HG03175 (cell line): ENCODE results near the gene ZC3H4.
"Not testable (repeated sequence)": the region's sequence is repeated elsewhere in the genome, so short reads cannot be mapped to it uniquely, and the experiment has no call there.

Experiments
- ATAC-seq: cut with Tn5 transposase; IDR thresholded peaks from one replicate; pipeline ENCODE4 v1.9.1; 2021; ENCODE audit warnings: mild to moderate bottlenecking, moderate library complexity; ENCODE audit not compliant: unreplicated experiment

Gene ZC3H4

DNA sequence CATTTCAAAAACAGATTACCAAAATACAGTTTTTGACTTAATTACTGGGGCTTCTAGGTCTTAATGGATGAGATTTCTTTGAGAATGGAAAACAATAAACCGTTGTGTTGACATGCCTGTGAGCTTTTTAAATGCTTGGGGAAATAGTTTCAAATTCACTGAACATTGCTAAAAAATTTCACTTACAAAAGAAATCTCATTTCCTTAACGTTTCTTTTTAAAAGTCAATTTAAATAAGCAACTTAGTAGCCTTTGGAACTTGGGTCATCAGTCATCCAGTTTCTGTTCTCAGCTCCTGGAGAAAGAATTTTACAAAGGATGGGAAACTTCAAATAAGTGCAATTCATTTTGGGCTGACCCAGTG lies 4.4 kb downstream of the ZC3H4 start:
- no peak for ATAC-seq

GRCh38 chr19:47107953-47108746 lies 5.4 kb downstream of the ZC3H4 start:
- no peak for ATAC-seq

GRCh38 chr19:47107202-47107952 lies 6.2 kb downstream of the ZC3H4 start:
- ATAC-seq, result no peak

DNA sequence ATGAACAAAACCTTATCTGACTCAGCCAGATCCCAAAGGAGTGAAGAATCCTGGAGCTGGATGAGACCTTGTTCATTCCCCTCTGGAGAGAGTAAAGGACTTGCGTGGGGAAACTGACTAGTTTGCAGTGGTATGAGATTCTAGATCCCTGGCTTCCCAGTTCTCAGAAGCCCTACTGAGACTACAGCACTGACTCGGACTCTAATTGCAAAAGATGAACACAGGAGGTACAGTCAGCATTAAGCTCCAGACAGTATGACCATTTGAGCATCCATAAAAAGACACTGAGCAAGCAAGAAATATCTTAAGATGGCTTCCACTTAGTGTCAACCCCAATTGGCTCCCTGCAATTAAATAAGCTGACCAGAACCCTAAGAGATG lies 6.8 kb downstream of the ZC3H4 start:
- ATAC-seq, result no peak

- ATAC-seq, result no peak
Observed at GRCh38 chr19:47105874-47106273, 7.7 kb downstream of the ZC3H4 start.

- no peak for ATAC-seq
Observed at GRCh38 chr19:47104680-47105079, 8.9 kb downstream of the ZC3H4 start.

DNA sequence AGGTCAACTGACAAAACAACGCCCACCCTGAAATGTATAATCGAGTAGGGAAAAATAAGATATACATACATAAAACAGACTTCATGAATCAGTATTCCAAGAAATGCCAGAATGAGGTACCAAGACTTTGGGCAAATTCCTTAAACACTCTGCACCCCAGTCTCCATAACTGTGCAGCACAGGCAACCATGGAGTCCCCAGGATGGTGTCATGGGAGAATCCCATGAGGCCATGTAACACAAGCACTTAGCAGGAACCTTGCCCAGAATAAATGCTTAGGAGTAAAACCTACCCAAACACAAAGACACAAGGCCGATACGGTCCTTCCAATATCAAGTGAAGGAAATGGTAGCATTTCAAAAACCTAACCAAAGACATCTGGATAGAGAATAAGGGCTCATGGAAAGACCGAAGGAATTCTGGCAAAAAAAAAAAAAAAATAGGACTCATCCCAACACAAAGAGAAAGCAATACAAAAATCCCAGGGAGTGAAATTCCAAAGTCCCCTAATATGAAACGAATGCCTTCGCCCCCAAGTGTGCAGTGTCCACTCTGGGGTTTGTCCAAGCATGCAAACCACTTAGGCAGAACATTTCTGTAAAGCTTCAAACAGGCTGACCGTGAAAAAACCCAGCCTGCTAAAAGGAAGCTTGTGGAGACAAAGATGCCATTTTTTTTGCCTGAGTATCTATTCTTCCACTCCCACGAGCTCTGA lies 11.1 kb downstream of the ZC3H4 start:
- ATAC-seq, result no peak

- ATAC-seq, result not testable (repeated sequence)
Observed at GRCh38 chr19:47101116-47101515, 12.5 kb downstream of the ZC3H4 start.

GRCh38 chr19:47100290-47100689 lies 13.3 kb downstream of the ZC3H4 start:
- ATAC-seq, result no peak

DNA sequence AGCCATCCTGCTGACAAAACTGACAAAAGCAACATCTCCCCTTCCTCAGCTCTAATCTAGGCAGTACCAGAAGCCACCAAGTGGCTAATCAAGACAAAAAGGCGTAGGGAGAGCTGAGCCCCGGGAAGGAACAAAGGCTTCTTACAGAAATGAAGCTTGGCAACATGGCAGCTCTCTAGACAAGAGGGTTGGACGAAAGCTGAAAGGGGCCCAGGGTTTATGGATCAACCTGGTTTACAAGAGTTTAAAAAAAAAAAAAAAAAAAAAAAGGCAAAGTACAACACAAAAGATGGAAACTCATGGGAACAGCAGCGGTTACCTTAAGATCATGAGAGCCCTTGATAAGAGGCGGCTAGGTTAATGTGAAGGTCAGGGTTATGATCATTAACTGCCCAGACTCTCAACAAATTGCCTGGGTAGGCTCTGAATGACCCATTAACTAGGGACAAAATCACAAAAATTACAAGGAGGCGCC lies 14.0 kb downstream of the ZC3H4 start:
- ATAC-seq, result no peak

DNA sequence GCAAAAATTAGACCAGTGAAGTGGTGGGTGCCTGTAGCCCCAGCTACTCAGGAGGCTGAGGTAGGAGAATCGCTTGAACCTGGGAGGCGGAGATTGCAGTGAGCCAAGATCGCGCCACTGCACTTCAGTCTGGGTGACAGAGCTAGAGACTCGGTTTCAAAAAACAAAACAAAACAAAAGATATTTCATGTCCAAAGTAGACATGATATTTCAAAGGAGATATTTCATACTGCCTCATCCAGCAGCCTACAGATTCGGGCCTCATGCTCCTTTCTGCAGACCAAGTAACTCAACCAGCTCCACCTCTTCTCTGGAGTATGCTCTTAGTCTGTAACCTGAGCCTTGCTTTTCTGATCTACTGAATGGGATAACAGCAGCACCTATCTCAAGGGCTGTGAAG lies 15.0 kb downstream of the ZC3H4 start:
- no peak for ATAC-seq

- ATAC-seq, result no peak
Observed at GRCh38 chr19:47097396-47098201, 16.0 kb downstream of the ZC3H4 start.

- no peak for ATAC-seq
Observed at GRCh38 chr19:47096721-47097120, 16.9 kb downstream of the ZC3H4 start.

DNA sequence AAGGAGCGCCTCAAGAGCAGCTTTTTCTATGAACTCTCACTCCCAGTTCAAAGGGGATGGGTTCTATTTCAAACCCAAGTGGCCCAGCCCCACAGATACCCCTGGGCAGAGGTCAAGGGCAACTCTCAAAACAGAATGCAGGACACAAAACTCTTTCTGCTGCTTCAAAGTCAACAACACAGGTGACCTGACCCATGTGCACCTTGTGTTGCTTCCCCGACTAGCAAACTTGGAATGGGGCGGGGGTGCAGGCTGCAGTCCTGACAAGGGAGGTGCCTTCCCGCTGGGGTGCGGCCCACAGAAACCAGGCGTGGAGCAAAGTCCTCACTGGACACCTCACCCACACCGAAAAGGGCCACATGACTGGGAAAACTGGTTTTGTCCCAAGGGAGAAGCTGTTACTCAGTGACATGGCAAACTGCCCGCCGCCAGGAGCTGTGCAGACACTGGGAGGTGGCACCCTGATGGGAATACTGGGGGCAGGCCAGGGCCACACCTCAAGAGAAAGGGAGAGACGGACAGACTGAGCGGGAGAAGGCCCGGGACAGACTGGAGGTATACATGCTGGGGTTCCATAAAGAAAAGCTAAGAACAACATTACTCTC lies 17.4 kb downstream of the ZC3H4 start:
- no peak for ATAC-seq

DNA sequence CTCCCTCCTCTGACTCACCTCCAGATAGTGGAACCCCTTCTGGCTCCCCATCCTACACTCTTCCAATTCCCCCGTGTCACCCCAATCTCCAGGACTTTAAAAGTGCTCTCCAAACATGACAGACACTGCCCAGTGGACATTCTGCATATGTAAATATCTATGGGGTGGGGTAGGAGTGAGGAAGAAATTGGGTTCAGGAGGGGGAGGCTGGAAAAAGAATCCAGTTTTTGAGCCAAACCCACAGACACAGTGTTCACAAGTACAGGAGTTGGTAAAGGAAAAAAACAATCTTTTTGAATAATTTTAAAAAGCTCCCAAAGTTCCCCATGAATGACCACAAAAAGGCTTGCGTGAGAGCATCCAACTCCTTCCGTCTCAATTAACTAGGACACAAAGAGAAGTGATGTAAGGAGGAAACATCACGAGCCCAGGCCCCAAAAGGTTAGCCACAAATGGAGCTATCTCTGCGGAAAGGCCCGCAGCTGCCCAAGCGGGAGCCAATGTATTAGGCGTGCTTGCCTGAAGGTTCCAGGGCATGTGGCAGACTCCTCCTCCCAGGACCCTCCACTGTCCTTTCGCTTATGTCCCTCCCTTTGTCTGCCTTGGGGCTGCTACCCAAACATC lies 18.0 kb downstream of the ZC3H4 start:
- ATAC-seq, result no peak

GRCh38 chr19:47094557-47095475 lies 18.8 kb downstream of the ZC3H4 start:
- no peak for ATAC-seq

DNA sequence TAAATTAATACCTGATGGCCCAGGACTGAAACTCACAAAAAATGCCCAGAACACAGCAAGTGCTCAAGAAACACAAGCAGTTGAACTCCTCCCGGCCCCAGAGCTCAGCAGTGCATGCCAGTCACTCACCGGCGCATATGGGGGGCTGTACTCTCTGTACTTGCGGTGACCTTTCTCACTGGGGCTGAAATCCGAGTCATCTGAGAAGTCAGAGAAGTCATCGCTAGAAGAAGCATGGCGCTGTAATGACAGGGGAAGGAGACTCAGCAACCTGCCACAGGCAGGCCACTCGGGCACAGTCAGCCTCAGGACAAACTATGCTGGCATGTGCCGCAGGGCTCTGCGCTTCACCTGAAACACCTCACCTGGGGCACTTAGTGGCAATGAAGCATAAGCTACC lies 19.7 kb downstream of the ZC3H4 start:
- peak; percentile 78 for ATAC-seq

DNA sequence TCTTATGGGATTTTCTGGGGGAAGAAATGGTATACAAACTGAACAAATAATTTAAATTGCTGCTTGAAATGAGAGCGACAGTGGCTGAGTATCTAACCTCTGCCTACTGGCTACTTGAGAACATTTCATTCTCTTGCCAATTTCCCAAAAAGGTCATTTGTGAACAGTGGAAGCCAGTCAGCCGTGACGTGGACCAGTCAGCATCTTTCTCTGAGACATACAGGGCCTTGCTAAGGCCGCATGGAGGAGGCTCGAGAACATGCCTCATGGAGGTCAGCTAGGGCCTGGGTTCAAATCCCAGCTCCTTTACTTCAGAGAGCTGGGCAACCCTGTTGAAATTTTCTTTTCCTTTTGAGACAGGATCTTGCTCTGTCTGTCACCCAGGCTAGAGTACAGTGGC lies 20.3 kb downstream of the ZC3H4 start:
- ATAC-seq, result no peak

DNA sequence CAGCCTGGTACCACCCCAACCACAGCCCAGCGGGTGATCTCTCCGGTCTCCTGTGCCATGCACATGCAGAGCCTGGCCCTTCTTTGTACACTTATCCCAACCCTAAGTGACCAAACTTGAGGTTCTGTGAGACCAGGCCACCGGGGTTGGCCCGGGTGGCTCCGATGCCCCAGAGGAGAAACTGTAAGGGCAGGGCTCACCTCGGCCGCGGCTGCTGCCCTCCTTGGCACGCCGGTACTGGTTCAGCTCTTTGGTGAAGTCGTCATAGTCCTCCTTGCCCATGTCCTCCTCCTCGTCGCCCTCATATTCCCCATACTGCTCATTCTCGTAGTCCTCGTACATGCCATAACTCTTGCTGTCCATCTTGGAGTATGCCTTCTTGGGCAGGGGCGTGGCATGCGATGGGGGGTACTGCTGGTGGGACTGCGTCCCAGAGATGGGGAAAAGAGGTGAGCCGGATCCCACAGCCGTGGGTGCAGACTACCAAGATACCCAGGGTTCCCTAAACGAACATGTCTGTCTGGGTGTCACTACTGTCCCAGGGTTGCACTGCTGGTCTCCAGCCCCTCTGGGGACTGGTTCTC lies 23.7 kb downstream of the ZC3H4 start:
- no peak for ATAC-seq
